A673 (cell line): ENCODE results near the gene CD9. TPM values are rescaled to one million over a fixed set of nuclear protein-coding genes. Genes with fewer than 3 reads are reported as not detected.
"Not testable (repeated sequence)": the region's sequence is repeated elsewhere in the genome, so short reads cannot be mapped to it uniquely, and the experiment has no call there.

Source experiments
- BruUV-seq: library from RNA; stranded (reverse); fragments of 400-500 nt; replicated peaks from 2 replicates; lab custom pipeline; 2021; lab: Mats Ljungman, UMichigan
- CTCF ChIA-PET: fragments of 300-600 bp; sonication (Branson Sonifier 250); formaldehyde crosslinking; loops from one replicate; lab custom pipeline; 2022; ENCODE audit warnings: antibody characterized with exemption; lab: Charles Lee
- POLR2A ChIA-PET: fragments of 300-600 bp; sonication (Branson Sonifier 250); formaldehyde crosslinking; loops from one replicate; lab custom pipeline; 2022; ENCODE audit warnings: antibody characterized with exemption; ENCODE audit not compliant: low non-redundant PET; lab: Charles Lee
- DNase-seq: peaks from one replicate; pipeline ENCODE4 v3.0.0-alpha.2; 2015; ENCODE audit warnings: low spot score
- H3K27ac ChIP-seq: fragments of 200-600 bp; sonication (generic); 2 replicates; pipeline ENCODE4 v1.5.1; 2016; ENCODE audit warnings: mixed run types, low read depth, mild to moderate bottlenecking, mixed read lengths, antibody characterized with exemption, low read length; ENCODE audit not compliant: poor library complexity, severe bottlenecking
- H3K27me3 ChIP-seq: fragments of 200-600 bp; sonication (generic); replicated peaks from 2 replicates; pipeline ENCODE4 v1.6.1; 2017; ENCODE audit warnings: mixed run types, low read depth, mild to moderate bottlenecking, mixed read lengths, antibody characterized with exemption, low read length; ENCODE audit not compliant: insufficient read depth, poor library complexity
- H3K36me3 ChIP-seq: fragments of 200-600 bp; sonication (generic); 2 replicates; pipeline ENCODE4 v1.6.1; 2016; ENCODE audit warnings: mixed run types, mild to moderate bottlenecking, mixed read lengths, antibody characterized with exemption, low read length; ENCODE audit not compliant: insufficient read depth, poor library complexity, severe bottlenecking
- H3K4me1 ChIP-seq: fragments of 200-600 bp; sonication (generic); 2 replicates; pipeline ENCODE4 v1.6.1; 2017; ENCODE audit warnings: mixed run types, mild to moderate bottlenecking, mixed read lengths, antibody characterized with exemption, low read length; ENCODE audit not compliant: insufficient read depth, poor library complexity, severe bottlenecking
- H3K4me3 ChIP-seq: fragments of 200-600 bp; sonication (generic); 2 replicates; pipeline ENCODE4 v1.5.1; 2016; ENCODE audit warnings: low read depth, mixed run types, mild to moderate bottlenecking, mixed read lengths, low read length; ENCODE audit not compliant: poor library complexity, severe bottlenecking
- H3K9me3 ChIP-seq: fragments of 200-600 bp; sonication (generic); 2 replicates; pipeline ENCODE4 v1.6.1; 2016; ENCODE audit warnings: mixed run types, low read depth, mild to moderate bottlenecking, mixed read lengths, antibody characterized with exemption, low read length; ENCODE audit not compliant: poor library complexity, severe bottlenecking
- EZH2 ChIP-seq: fragments of 200-600 bp; sonication (generic); IDR thresholded peaks from 2 replicates; pipeline ENCODE4 v1.6.1; 2017; ENCODE audit warnings: borderline replicate concordance, low read depth, mild to moderate bottlenecking, mixed read lengths, antibody characterized with exemption, low read length; ENCODE audit not compliant: poor library complexity, severe bottlenecking
- intact Hi-C: fragments of 100-400 bp; cut with micrococcal nuclease; formaldehyde crosslinking; loops from one replicate; pipeline ENCODE4 v1.10.0; 2022; ENCODE audit not compliant: unreplicated experiment
- total RNA-seq: library from RNA; stranded (reverse); gene quantifications from 2 replicates; pipeline ENCODE4 v1.2.3, GENCODE V29; 2021
- TF ChIP-seq, protein P1 (sequence below): fragments of 300-800, 200-600 bp; sonication (generic); conservative IDR thresholded peaks from 2 replicates; pipeline ENCODE4 v1.5.1; 2017; ENCODE audit warnings: low read depth, mild to moderate bottlenecking, antibody characterized with exemption, low read length, moderate library complexity, mixed read lengths

The CD9 gene
- total RNA-seq, 1 experiment from 2014 or later = 2.8 TPM

DNA sequence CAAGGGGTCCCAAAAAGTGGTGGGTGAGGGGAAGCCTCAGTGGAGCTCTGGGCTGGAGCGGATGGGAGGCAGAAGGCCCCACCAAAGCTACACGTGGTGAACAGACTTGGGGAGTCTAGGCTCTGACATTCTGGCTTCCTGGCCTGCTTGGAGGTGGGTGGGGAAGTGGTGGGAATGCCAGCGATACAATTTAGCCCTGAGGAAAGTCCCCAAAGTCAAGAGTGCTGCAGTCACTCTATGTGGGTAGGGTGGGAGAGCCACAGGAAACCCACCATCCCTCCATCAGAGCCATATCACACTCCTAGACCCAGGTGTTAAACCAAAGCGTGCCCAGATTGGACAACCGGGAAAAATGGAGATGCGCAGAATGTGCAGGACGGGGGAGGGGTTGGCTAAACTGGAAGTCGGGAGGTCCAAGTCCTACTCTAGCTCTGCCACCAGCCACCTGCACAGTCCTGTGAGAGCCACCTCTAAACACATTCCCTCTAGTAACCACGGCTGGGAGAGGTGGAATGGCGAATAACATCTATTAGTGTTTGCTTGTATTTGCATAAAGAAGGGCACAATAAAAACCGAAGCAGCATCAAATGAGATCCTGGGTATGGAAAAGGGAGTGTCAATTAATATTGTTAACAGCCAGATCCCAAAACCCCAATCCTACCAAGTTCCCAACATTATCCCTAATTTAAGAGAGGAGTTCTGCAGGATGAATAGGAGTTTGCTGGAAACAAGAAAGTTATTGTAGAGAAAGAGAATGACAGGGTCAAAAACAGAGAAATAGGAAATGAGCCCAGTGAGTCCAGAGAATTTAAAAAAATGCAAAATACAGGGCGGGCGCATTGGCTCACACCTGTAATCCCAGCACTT, 14.0 kb upstream of the CD9 start:
- Histone ChIP-seq H3K9me3 (no peaks in the 10 kb centered on the region), H3K36me3 (no peaks in the 10 kb centered on the region), H3K4me3 (no peak overlapping the region), H3K27ac (no peak overlapping the region), H3K4me1 (no peaks in the 10 kb centered on the region), H3K27me3 (no peaks in the 10 kb centered on the region)
- DNase-seq = no peak
- ChIA-PET CTCF (no interaction called here), POLR2A (no interaction called here)
- BruUV-seq = no TSS peak
- TF ChIP-seq EZH2 = no peak
- TF ChIP-seq, protein P1, sequence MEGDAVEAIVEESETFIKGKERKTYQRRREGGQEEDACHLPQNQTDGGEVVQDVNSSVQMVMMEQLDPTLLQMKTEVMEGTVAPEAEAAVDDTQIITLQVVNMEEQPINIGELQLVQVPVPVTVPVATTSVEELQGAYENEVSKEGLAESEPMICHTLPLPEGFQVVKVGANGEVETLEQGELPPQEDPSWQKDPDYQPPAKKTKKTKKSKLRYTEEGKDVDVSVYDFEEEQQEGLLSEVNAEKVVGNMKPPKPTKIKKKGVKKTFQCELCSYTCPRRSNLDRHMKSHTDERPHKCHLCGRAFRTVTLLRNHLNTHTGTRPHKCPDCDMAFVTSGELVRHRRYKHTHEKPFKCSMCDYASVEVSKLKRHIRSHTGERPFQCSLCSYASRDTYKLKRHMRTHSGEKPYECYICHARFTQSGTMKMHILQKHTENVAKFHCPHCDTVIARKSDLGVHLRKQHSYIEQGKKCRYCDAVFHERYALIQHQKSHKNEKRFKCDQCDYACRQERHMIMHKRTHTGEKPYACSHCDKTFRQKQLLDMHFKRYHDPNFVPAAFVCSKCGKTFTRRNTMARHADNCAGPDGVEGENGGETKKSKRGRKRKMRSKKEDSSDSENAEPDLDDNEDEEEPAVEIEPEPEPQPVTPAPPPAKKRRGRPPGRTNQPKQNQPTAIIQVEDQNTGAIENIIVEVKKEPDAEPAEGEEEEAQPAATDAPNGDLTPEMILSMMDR = no peak
- intact Hi-C loops = no loop called here

GRCh38 chr12:6187948-6188793, 12.0 kb upstream of the CD9 start:
- POLR2A ChIA-PET = no interaction called here

GRCh38 chr12:6189028-6189427, 11.2 kb upstream of the CD9 start:
- no peaks in the 10 kb centered on the region for H3K4me1 ChIP-seq
- no TSS peak for BruUV-seq
- intact Hi-C loops = no loop called here
- DNase-seq = no peak
- H3K9me3 ChIP-seq = no peaks in the 10 kb centered on the region
- no peak overlapping the region for H3K4me3 ChIP-seq
- no peaks in the 10 kb centered on the region for H3K27me3 ChIP-seq
- no peaks in the 10 kb centered on the region for H3K36me3 ChIP-seq
- H3K27ac ChIP-seq = no peak overlapping the region
- no peak for TF ChIP-seq EZH2
- TF ChIP-seq, protein P1 = no peak
- ChIA-PET CTCF (no interaction called here), POLR2A (no interaction called here)

More at GRCh38 chr12:6187948-6188793, 12.0 kb upstream of the CD9 start:
- intact Hi-C loops = no loop called here
- no peak overlapping the region for H3K27ac ChIP-seq
- H3K9me3 ChIP-seq = no peaks in the 10 kb centered on the region
- no peaks in the 10 kb centered on the region for H3K4me1 ChIP-seq
- no peak overlapping the region for H3K4me3 ChIP-seq
- DNase-seq = no peak
- H3K36me3 ChIP-seq = no peaks in the 10 kb centered on the region
- TF ChIP-seq, protein P1 = no peak
- no peak for TF ChIP-seq EZH2
- CTCF ChIA-PET = interaction anchor here (0.5 to 0.6 kb wide), 2 partner anchors 59 to 114 kb away, joined by 3 to 4 read pairs; no protein-coding TSS in a partner anchor
- H3K27me3 ChIP-seq = no peaks in the 10 kb centered on the region
- BruUV-seq = no TSS peak

DNA sequence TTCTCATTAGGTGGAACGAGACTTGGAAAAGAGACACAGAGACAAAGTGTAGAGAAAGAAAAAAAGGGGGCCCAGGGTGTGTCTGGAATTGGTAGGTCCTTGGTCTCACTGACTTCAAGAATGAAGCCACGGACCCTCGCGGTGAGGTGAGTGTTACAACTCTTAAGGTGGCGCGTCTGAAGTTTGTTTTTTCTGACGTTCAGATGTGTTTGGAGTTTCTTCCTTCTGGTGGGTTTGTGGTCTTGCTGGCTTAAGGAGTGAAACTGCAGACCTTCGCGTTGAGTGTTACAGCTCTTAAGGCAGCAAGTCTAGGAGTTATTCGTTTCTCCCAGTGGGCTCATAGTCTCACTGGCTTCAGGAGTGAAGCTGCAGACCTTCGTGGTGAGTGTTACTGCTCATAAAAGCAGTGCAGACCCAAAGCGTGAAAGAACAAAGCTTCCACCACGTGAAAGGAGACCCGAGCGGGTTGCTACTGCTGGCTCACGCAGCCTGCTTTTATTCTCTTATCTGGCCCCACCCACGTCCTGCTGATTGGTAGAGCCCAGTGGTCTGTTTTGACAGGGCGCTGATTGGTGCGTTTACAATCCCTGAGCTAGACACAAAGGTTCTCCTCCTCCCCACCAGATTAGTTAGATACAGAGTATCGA, 10.1 kb upstream of the CD9 start:
- H3K27ac ChIP-seq, H3K36me3 ChIP-seq, H3K4me3 ChIP-seq, BruUV-seq, H3K4me1 ChIP-seq, POLR2A ChIA-PET, H3K9me3 ChIP-seq, H3K27me3 ChIP-seq, CTCF ChIA-PET, DNase-seq: not testable (repeated sequence)
- intact Hi-C loops = loop anchor here (10.0 kb wide), 1 partner anchor 125 kb away; no protein-coding TSS in a partner anchor
